Neural cell (in vitro differentiated cells): Measurements from ENCODE around the gene SIRT3. TPM values are rescaled to one million over a fixed set of nuclear protein-coding genes. Genes with fewer than 3 reads are reported as not detected.

Source experiments
- H2AFZ ChIP-seq: fragments of 200-600, 300-800 bp; sonication (generic), shearing (Covaris generic); 2 replicates; pipeline ENCODE4 v1.6.0; 2014; ENCODE audit warnings: low read depth, mild to moderate bottlenecking, antibody characterized with exemption, low read length, moderate library complexity
- H3F3A ChIP-seq: fragments of 200-600 bp; shearing (Covaris generic); 2 replicates; pipeline ENCODE4 v1.6.1; 2016; ENCODE audit warnings: mild to moderate bottlenecking, moderate library complexity, mixed read lengths, antibody characterized with exemption, low read length; ENCODE audit not compliant: insufficient read depth, poor library complexity, severe bottlenecking
- H3K27ac ChIP-seq: fragments of 200-600, 300-800 bp; sonication (generic), shearing (Covaris generic); 2 replicates; pipeline ENCODE4 v1.5.1; 2014; ENCODE audit warnings: mild to moderate bottlenecking, low read length, moderate library complexity
- H3K27me3 ChIP-seq: fragments of 300-800, 200-600 bp; sonication (generic), shearing (Covaris generic); 2 replicates; pipeline ENCODE4 v1.6.0; 2014; ENCODE audit warnings: mild to moderate bottlenecking, low read depth, low read length, moderate library complexity; ENCODE audit not compliant: insufficient read depth
- H3K36me3 ChIP-seq: fragments of 300-800, 200-600 bp; sonication (generic), shearing (Covaris generic); 2 replicates; pipeline ENCODE4 v1.5.1; 2014; ENCODE audit warnings: mild to moderate bottlenecking, antibody characterized with exemption, low read length, moderate library complexity; ENCODE audit not compliant: insufficient read depth
- H3K4me2 ChIP-seq: fragments of 300-800, 200-600 bp; sonication (generic), shearing (Covaris generic); 2 replicates; pipeline ENCODE4 v1.6.0; 2014; ENCODE audit warnings: mild to moderate bottlenecking, low read length
- H3K4me3 ChIP-seq: fragments of 300-800, 200-600 bp; sonication (generic), shearing (Covaris generic); 2 replicates; pipeline ENCODE4 v1.5.1; 2014; ENCODE audit warnings: mild to moderate bottlenecking, low read length, moderate library complexity
- H3K79me2 ChIP-seq: fragments of 200-600 bp; shearing (Covaris generic); replicated peaks from 2 replicates; pipeline ENCODE4 v1.6.0; 2014; ENCODE audit warnings: mild to moderate bottlenecking, low read length, moderate library complexity; ENCODE audit not compliant: insufficient read depth
- H3K9ac ChIP-seq: fragments of 300-800, 200-600 bp; sonication (generic), shearing (Covaris generic); 2 replicates; pipeline ENCODE4 v1.6.1; 2016; ENCODE audit warnings: mild to moderate bottlenecking, low read length, mixed read lengths
- H3K9me2 ChIP-seq: fragments of 200-600 bp; shearing (Covaris generic); 2 replicates; pipeline ENCODE4 v1.6.1; 2016; ENCODE audit warnings: mild to moderate bottlenecking, low read length, mixed read lengths; ENCODE audit not compliant: insufficient read depth
- H3K9me3 ChIP-seq: fragments of 200-600, 300-800 bp; sonication (generic), shearing (Covaris generic); 2 replicates; pipeline ENCODE4 v1.6.1; 2016; ENCODE audit warnings: mild to moderate bottlenecking, mixed run types, low read length, moderate library complexity, mixed read lengths
- H4K20me1 ChIP-seq: fragments of 200-600 bp; shearing (Covaris generic); 2 replicates; pipeline ENCODE4 v1.6.1; 2016; ENCODE audit warnings: mild to moderate bottlenecking, mixed run types; ENCODE audit not compliant: insufficient read depth
- CTCF ChIP-seq: fragments of 450-650 bp; IDR thresholded peaks from 2 replicates; pipeline ENCODE4 v1.5.1; 2014; ENCODE audit warnings: antibody characterized with exemption, mild to moderate bottlenecking, moderate library complexity; ENCODE audit not compliant: poor library complexity, severe bottlenecking
- EP300 ChIP-seq: fragments of 450-650 bp; conservative IDR thresholded peaks from 2 replicates; pipeline ENCODE4 v1.6.1; 2014; ENCODE audit warnings: antibody characterized with exemption, mild to moderate bottlenecking, moderate library complexity; ENCODE audit not compliant: poor library complexity, severe bottlenecking
- EZH2 ChIP-seq: fragments of 200-600, 300-800 bp; shearing (Covaris generic), sonication (generic); IDR thresholded peaks from 2 replicates; pipeline ENCODE4 v1.6.1; 2014; ENCODE audit warnings: antibody characterized with exemption, low read length, borderline replicate concordance, mild to moderate bottlenecking; ENCODE audit not compliant: insufficient read depth, poor library complexity, severe bottlenecking
- MXI1 ChIP-seq: fragments of 450-650 bp; conservative IDR thresholded peaks from 2 replicates; pipeline ENCODE4 v1.6.1; 2014; ENCODE audit warnings: antibody characterized with exemption, mild to moderate bottlenecking; ENCODE audit not compliant: poor library complexity, severe bottlenecking
- POLR2AphosphoS5 ChIP-seq: IDR thresholded peaks from 2 replicates; pipeline ENCODE4 v1.6.1; 2012
- RAD21 ChIP-seq: fragments of 450-650 bp; conservative IDR thresholded peaks from 2 replicates; pipeline ENCODE4 v1.6.1; 2014; ENCODE audit warnings: antibody characterized with exemption, mild to moderate bottlenecking, moderate library complexity
- SMC3 ChIP-seq: fragments of 450-650 bp; conservative IDR thresholded peaks from 2 replicates; pipeline ENCODE4 v1.6.1; 2014; ENCODE audit warnings: antibody characterized with exemption, mild to moderate bottlenecking, moderate library complexity; ENCODE audit not compliant: poor library complexity
- TAF1 ChIP-seq: IDR thresholded peaks from 2 replicates; pipeline ENCODE4 v1.6.1; 2012; ENCODE audit warnings: low read depth
- polyA plus RNA-seq: library from polyadenylated mRNA; depleted of rRNA; stranded (reverse); fragments of >200 nt; gene quantifications from 2 replicates; pipeline ENCODE4 v1.2.3, GENCODE V29; 2014
- TF ChIP-seq, protein P1 (sequence below): IDR thresholded peaks from 2 replicates; pipeline ENCODE4 v1.6.1; 2012; ENCODE audit warnings: borderline replicate concordance

The SIRT3 gene
- polyA plus RNA-seq, 1 donor from 2014 or later, result 32.9 TPM

GRCh38 chr11:223026-223789, 12.9 kb downstream of the SIRT3 start:
- no peak overlapping the region for H3K27ac ChIP-seq
- H3K79me2 ChIP-seq, result peaks cover 3% of the 10 kb centered on the region
- no peaks in the 10 kb centered on the region for H3F3A ChIP-seq
- no peak overlapping the region for H3K4me3 ChIP-seq
- H3K4me2 ChIP-seq, result no peak overlapping the region
- no peaks in the 10 kb centered on the region for H3K27me3 ChIP-seq
- no peak overlapping the region for H2AFZ ChIP-seq
- no peaks in the 10 kb centered on the region for H3K9me2 ChIP-seq
- no peak for TF ChIP-seq EZH2
- H4K20me1 ChIP-seq, result no peaks in the 10 kb centered on the region
- H3K36me3 ChIP-seq, result no peaks in the 10 kb centered on the region
- no peaks in the 10 kb centered on the region for H3K9me3 ChIP-seq
- no peak overlapping the region for H3K9ac ChIP-seq

- no peak overlapping the region for H3K27ac ChIP-seq
- H3K27me3 ChIP-seq, result no peaks in the 10 kb centered on the region
- no peak for TF ChIP-seq EP300
- TF ChIP-seq EZH2, result no peak
- no peak for TF ChIP-seq RAD21
- TF ChIP-seq SMC3, result no peak
- no peak for TF ChIP-seq MXI1
- TF ChIP-seq TAF1, result no peak
- H3F3A ChIP-seq, result no peaks in the 10 kb centered on the region
- H3K79me2 ChIP-seq, result no peaks in the 10 kb centered on the region
- H4K20me1 ChIP-seq, result no peaks in the 10 kb centered on the region
- H3K36me3 ChIP-seq, result no peaks in the 10 kb centered on the region
- no peaks in the 10 kb centered on the region for H3K9me2 ChIP-seq
- H2AFZ ChIP-seq, result no peak overlapping the region
- H3K4me2 ChIP-seq, result no peak overlapping the region
- H3K9me3 ChIP-seq, result no peaks in the 10 kb centered on the region
- H3K9ac ChIP-seq, result no peak overlapping the region
- H3K4me3 ChIP-seq, result no peak overlapping the region
Observed at GRCh38 chr11:221998-222789, 13.9 kb downstream of the SIRT3 start.

GRCh38 chr11:221539-221938, 14.6 kb downstream of the SIRT3 start:
- no peaks in the 10 kb centered on the region for H3K36me3 ChIP-seq
- no peak overlapping the region for H3K4me3 ChIP-seq
- no peak overlapping the region for H2AFZ ChIP-seq

More at GRCh38 chr11:221539-221938, 14.6 kb downstream of the SIRT3 start:
- Histone ChIP-seq H4K20me1 (no peaks in the 10 kb centered on the region), H3K79me2 (no peaks in the 10 kb centered on the region), H3K9ac (no peak overlapping the region), H3K9me3 (no peaks in the 10 kb centered on the region), H3K27ac (no peak overlapping the region), H3K4me2 (no peak overlapping the region), H3F3A (no peaks in the 10 kb centered on the region), H3K27me3 (no peaks in the 10 kb centered on the region), H3K9me2 (no peaks in the 10 kb centered on the region)
- no peak for TF ChIP-seq SMC3
- TF ChIP-seq CTCF, result no peak
- no peak for TF ChIP-seq MXI1
- no peak for TF ChIP-seq EZH2
- TF ChIP-seq POLR2AphosphoS5, result no peak
- TF ChIP-seq, protein P1, sequence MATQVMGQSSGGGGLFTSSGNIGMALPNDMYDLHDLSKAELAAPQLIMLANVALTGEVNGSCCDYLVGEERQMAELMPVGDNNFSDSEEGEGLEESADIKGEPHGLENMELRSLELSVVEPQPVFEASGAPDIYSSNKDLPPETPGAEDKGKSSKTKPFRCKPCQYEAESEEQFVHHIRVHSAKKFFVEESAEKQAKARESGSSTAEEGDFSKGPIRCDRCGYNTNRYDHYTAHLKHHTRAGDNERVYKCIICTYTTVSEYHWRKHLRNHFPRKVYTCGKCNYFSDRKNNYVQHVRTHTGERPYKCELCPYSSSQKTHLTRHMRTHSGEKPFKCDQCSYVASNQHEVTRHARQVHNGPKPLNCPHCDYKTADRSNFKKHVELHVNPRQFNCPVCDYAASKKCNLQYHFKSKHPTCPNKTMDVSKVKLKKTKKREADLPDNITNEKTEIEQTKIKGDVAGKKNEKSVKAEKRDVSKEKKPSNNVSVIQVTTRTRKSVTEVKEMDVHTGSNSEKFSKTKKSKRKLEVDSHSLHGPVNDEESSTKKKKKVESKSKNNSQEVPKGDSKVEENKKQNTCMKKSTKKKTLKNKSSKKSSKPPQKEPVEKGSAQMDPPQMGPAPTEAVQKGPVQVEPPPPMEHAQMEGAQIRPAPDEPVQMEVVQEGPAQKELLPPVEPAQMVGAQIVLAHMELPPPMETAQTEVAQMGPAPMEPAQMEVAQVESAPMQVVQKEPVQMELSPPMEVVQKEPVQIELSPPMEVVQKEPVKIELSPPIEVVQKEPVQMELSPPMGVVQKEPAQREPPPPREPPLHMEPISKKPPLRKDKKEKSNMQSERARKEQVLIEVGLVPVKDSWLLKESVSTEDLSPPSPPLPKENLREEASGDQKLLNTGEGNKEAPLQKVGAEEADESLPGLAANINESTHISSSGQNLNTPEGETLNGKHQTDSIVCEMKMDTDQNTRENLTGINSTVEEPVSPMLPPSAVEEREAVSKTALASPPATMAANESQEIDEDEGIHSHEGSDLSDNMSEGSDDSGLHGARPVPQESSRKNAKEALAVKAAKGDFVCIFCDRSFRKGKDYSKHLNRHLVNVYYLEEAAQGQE, result no peak
